K562 (cell line): ENCODE data around the gene HOXD4. TPM values are rescaled to one million over a fixed set of nuclear protein-coding genes. Genes with fewer than 3 reads are reported as not detected.

ENCODE experiments used
- ATAC-seq: fragments of 200-7000 bp; cut with Tn5 transposase; 3 replicates; pipeline ENCODE4 v1.9.1; 2020; ENCODE audit warnings: moderate library complexity
- BruUV-seq: library from RNA; stranded (reverse); fragments of 400-500 nt; replicated peaks from 2 replicates; lab custom pipeline; 2021; lab: Mats Ljungman, UMichigan
- CTCF ChIA-PET: fragments of 300-600 bp; formaldehyde crosslinking; extraction: SDS; loops from one replicate; lab custom pipeline; 2021; ENCODE audit warnings: low intra/inter-chr PET ratio; lab: Yijun Ruan, JAX
- POLR2A ChIA-PET: fragments of 300-600, 350-650 bp; sonication (Branson Sonifier 250); formaldehyde crosslinking; extraction: SDS; loops from one replicate; lab custom pipeline; 2021; ENCODE audit warnings: antibody characterized with exemption, inconsistent platforms; lab: Yijun Ruan, JAX
- DNase-seq, 4 experiments: peaks; one replicate each; pipeline versions ENCODE4 v3.0.0 to v3.0.0-alpha.2; 2011 to 2018; ENCODE audit warnings: low spot score in 3 of 4, mixed read lengths in 3 of 4; ENCODE audit errors: extremely low read depth in 1 of 4
- FAIRE-seq: peaks from 2 replicates; lab custom pipeline; 2011; peaks lifted over from hg19 to GRCh38; lab: Jason Lieb, UNC
- H2AFZ ChIP-seq: 2 replicates; pipeline ENCODE4 v1.6.0; 2011; ENCODE audit warnings: low read depth, low read length, control low read depth, inconsistent platforms
- H3K27ac ChIP-seq: fragments of 200-600 bp; 3 replicates; pipeline ENCODE4 v1.8.0; 2011; ENCODE audit warnings: low read depth, mild to moderate bottlenecking, control low read depth, inconsistent platforms, low read length, moderate library complexity, mixed read lengths; ENCODE audit errors: extremely low read depth
- H3K27me3 ChIP-seq, 2 experiments: fragments of 300-600 bp in 1 of 2; 2 replicates in 1 of 2; 3 replicates in 1 of 2; pipeline versions ENCODE4 v1.6.0 to v1.8.0; 2011; ENCODE audit warnings: inconsistent platforms in 2 of 2, low read length in 2 of 2, mild to moderate bottlenecking in 1 of 2, mixed read lengths in 1 of 2, moderate library complexity in 1 of 2; ENCODE audit not compliant: control insufficient read depth in 2 of 2, insufficient read depth in 2 of 2
- H3K36me3 ChIP-seq: fragments of 300-600 bp; 3 replicates; pipeline ENCODE4 v1.8.0; 2011; ENCODE audit warnings: mild to moderate bottlenecking, low read length, inconsistent platforms; ENCODE audit not compliant: control insufficient read depth, insufficient read depth
- H3K4me1 ChIP-seq, 2 experiments: fragments of 200-600 bp in 1 of 2; replicated peaks in 1 of 2; 2 replicates in 1 of 2; 3 replicates in 1 of 2; pipeline versions ENCODE4 v1.5.1 to v1.8.0; 2011; ENCODE audit warnings: inconsistent platforms in 2 of 2, low read length in 2 of 2, mild to moderate bottlenecking in 1 of 2, mixed read lengths in 1 of 2, moderate library complexity in 1 of 2; ENCODE audit not compliant: control insufficient read depth in 2 of 2, insufficient read depth in 2 of 2
- H3K4me2 ChIP-seq: 2 replicates; pipeline ENCODE4 v1.6.1; 2011; ENCODE audit warnings: low read length, control low read depth, inconsistent platforms, mixed read lengths; ENCODE audit not compliant: insufficient read depth
- H3K4me3 ChIP-seq: fragments of 200-600 bp; sonication (generic), shearing (Covaris generic); 2 replicates; pipeline ENCODE4 v1.5.1; 2016; ENCODE audit warnings: control low read depth, inconsistent platforms
- H3K79me2 ChIP-seq: fragments of 200-600 bp; 3 replicates; pipeline ENCODE4 v1.8.0; 2011; ENCODE audit warnings: low read length, inconsistent platforms; ENCODE audit not compliant: control insufficient read depth, insufficient read depth
- H3K9ac ChIP-seq, 2 experiments: 2 replicates each; pipeline versions ENCODE4 v1.6.0 to v1.6.1; 2011; ENCODE audit warnings: low read depth in 2 of 2, low read length in 2 of 2, control low read depth in 1 of 2, inconsistent platforms in 1 of 2, mild to moderate bottlenecking in 1 of 2, mixed read lengths in 1 of 2; ENCODE audit not compliant: insufficient read depth in 1 of 2
- H3K9me1 ChIP-seq: one replicate; pipeline ENCODE4 v1.6.0; 2011; ENCODE audit warnings: inconsistent platforms, mild to moderate bottlenecking, low read length, moderate library complexity; ENCODE audit not compliant: control insufficient read depth, insufficient read depth
- H3K9me3 ChIP-seq: replicated peaks from 2 replicates; pipeline ENCODE4 v1.5.1; 2011; ENCODE audit warnings: low read depth, low read length, inconsistent platforms; ENCODE audit not compliant: control insufficient read depth, insufficient read depth
- H4K20me1 ChIP-seq: replicated peaks from 2 replicates; pipeline ENCODE4 v1.6.1; 2011; ENCODE audit warnings: low read length, inconsistent platforms, mixed read lengths; ENCODE audit not compliant: control insufficient read depth, insufficient read depth
- GTF2A2 ChIP-seq: IDR thresholded peaks from 2 replicates; pipeline ENCODE4 v1.6.1; 2016; ENCODE audit warnings: mild to moderate bottlenecking, missing genetic modification characterization, missing compliant biosample characterization
- NRF1 ChIP-seq, 2 experiments: fragments of 450-650 bp; IDR thresholded peaks in 1 of 2; conservative IDR thresholded peaks in 1 of 2; 2 replicates each; pipeline ENCODE4 v1.6.1; 2014; ENCODE audit warnings: mild to moderate bottlenecking in 2 of 2
- PHF21A ChIP-seq: fragments of 450-650 bp; IDR thresholded peaks from 2 replicates; pipeline ENCODE4 v1.6.1; 2017; ENCODE audit warnings: low read depth, borderline replicate concordance
- POLR2AphosphoS5 ChIP-seq: IDR thresholded peaks from 2 replicates; pipeline ENCODE4 v1.6.1; 2011; ENCODE audit warnings: mild to moderate bottlenecking, low read depth, low read length, moderate library complexity; ENCODE audit not compliant: control insufficient read depth, insufficient read depth
- RBM25 ChIP-seq: fragments of 200-400 bp; formaldehyde crosslinking; IDR thresholded peaks from 2 replicates; pipeline ENCODE4 v1.6.1; 2018; ENCODE audit warnings: low read length, low read depth, moderate library complexity; ENCODE audit not compliant: severe bottlenecking
- SRSF1 ChIP-seq: fragments of 200-400 bp; formaldehyde crosslinking; IDR thresholded peaks from 2 replicates; pipeline ENCODE4 v1.6.1; 2017; ENCODE audit warnings: mild to moderate bottlenecking, low read depth, low read length, moderate library complexity
- TAF15 ChIP-seq: fragments of 200-400 bp; formaldehyde crosslinking; IDR thresholded peaks from 2 replicates; pipeline ENCODE4 v1.6.1; 2017; ENCODE audit warnings: mild to moderate bottlenecking, low read depth, low read length, moderate library complexity
- TGIF2 ChIP-seq: sonication (generic); formaldehyde crosslinking; IDR thresholded peaks from 2 replicates; pipeline ENCODE4 v1.8.1; 2022; ENCODE audit warnings: mild to moderate bottlenecking, missing genetic modification reagents, moderate library complexity
- ZNF740 ChIP-seq, 3 experiments: fragments of 200-800 bp in 1 of 3; sonication (Bioruptor generic) in 1 of 3; sonication (generic) in 1 of 3; formaldehyde crosslinking in 1 of 3; IDR thresholded peaks; 2 replicates each; pipeline versions ENCODE4 v1.6.1 to v1.8.0; 2016 to 2022; ENCODE audit warnings: mild to moderate bottlenecking in 2 of 3, missing compliant biosample characterization in 2 of 3, missing genetic modification characterization in 2 of 3, missing genetic modification reagents in 1 of 3
- WGBS: fragments of 100-300 bp; shearing (Covaris generic); methylation state at CpG from one replicate; pipeline ENCODE4 v1.1.6; 2016; ENCODE audit warnings: low coverage, mixed read lengths; ENCODE audit not compliant: insufficient coverage; ENCODE audit errors: missing lambda C conversion rate; 5-methylcytosine and 5-hydroxymethylcytosine counted together
- in situ Hi-C: fragments of 300-500 bp; cut with MboI; formaldehyde crosslinking; loops from 4 replicates; pipeline ENCODE4 v1.15.0; 2018; ENCODE audit warnings: inconsistent platforms, mixed read lengths
- intact Hi-C: fragments of 100-400 bp; cut with micrococcal nuclease; formaldehyde crosslinking; loops from 2 replicates; pipeline ENCODE4 v1.14.2; 2022
- polyA plus RNA-seq, 8 experiments: library from polyadenylated mRNA; depleted of rRNA in 4 of 8; stranded (reverse) in 5 of 8; unstranded in 3 of 8; fragments of >200 nt; fragmentation: Nextera tagmentation in 2 of 8; fragmentation: Illumina TruSeq in 1 of 8; extraction: Ambion mirVana in 2 of 8; extraction: Trizol in 1 of 8; gene quantifications; 2 replicates each; pipeline versions ENCODE4 v1.2.1 to v1.2.3, GENCODE V29; 2011 to 2014; ENCODE audit warnings: inconsistent platforms in 1 of 8, missing spikeins in 1 of 8
- total RNA-seq, 7 experiments: library from RNA; depleted of rRNA in 6 of 7; stranded (reverse); fragments of >200 nt in 6 of 7; fragmentation: Illumina TruSeq in 2 of 7; extraction: Trizol in 2 of 7; gene quantifications; 2 replicates each; pipeline versions ENCODE4 v1.2.1 to v1.2.3, GENCODE V29; 2011 to 2021; ENCODE audit warnings: low replicate concordance in 1 of 7
- TF ChIP-seq, protein P1 (sequence below): sonication (generic); formaldehyde crosslinking; IDR thresholded peaks from 2 replicates; pipeline ENCODE4 v1.5.0; 2020; ENCODE audit warnings: missing genetic modification reagents
- TF ChIP-seq, protein P2 (sequence below): sonication (generic); formaldehyde crosslinking; IDR thresholded peaks from 2 replicates; pipeline ENCODE4 v1.9.0; 2022; ENCODE audit warnings: mild to moderate bottlenecking, missing genetic modification reagents

The HOXD4 gene
- total and polyA plus RNA-seq, 9 of the 15 experiments (the other 6 are each of a cell fraction or from before 2014, with no cell fraction given): not detected

- ChIA-PET POLR2A (interaction anchor here (1.4 kb wide), 1 partner anchor 8 kb away, joined by 3 read pairs; no protein-coding TSS in a partner anchor), CTCF (no interaction called here)
- H3K9me1 ChIP-seq: no peaks in the 10 kb centered on the region
- DNase-seq: peak in 3 of 4 experiments; percentile 42 to 57 (median 53)
- H3K27me3 ChIP-seq: peaks cover 41 to 56% of the 10 kb centered on the region in 2 experiments
- H3K27ac ChIP-seq: no peak within 1 kb of the TSS
- no peak within 1 kb of the TSS; the same call in 1 of the 2 replicates for H3K4me2 ChIP-seq
- no peak within 1 kb of the TSS for H3K4me3 ChIP-seq
- H4K20me1 ChIP-seq: no peaks in the 10 kb centered on the region
- WGBS: 19% methylated on average over 57 of the region's 68 CpGs
- no peak for FAIRE-seq
- BruUV-seq: no TSS peak
- peaks cover 0 to 13% of the 10 kb centered on the region in 2 experiments; a peak in 2 of 5 replicates for H3K4me1 ChIP-seq
- ATAC-seq: peak; percentile 49; the same call in 2 of the 3 replicates
- H2AFZ ChIP-seq: no peak within 1 kb of the TSS
- TF ChIP-seq NRF1 (conservative IDR thresholded peaks at IDR 0.05 in 1 of 2, IDR thresholded peaks at IDR 0.05 in 1 of 2) (no peak), TGIF2 (no peak), POLR2AphosphoS5 (no peak), GTF2A2 (tag) (no peak), ZNF740 (CRISPR knock-in tag; IDR thresholded peaks at IDR 0.05) (0 out of 2 replicates have a peak, but pooled peaks have one; percentile 19), ZNF740 (tag; IDR thresholded peaks at IDR 0.05) (no peak), RBM25 (peak; percentile 27), TAF15 (no peak), PHF21A (no peak), SRSF1 (no peak)
- TF ChIP-seq, protein P1, sequence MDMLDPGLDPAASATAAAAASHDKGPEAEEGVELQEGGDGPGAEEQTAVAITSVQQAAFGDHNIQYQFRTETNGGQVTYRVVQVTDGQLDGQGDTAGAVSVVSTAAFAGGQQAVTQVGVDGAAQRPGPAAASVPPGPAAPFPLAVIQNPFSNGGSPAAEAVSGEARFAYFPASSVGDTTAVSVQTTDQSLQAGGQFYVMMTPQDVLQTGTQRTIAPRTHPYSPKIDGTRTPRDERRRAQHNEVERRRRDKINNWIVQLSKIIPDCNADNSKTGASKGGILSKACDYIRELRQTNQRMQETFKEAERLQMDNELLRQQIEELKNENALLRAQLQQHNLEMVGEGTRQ: peak; percentile 58
- TF ChIP-seq, protein P2, sequence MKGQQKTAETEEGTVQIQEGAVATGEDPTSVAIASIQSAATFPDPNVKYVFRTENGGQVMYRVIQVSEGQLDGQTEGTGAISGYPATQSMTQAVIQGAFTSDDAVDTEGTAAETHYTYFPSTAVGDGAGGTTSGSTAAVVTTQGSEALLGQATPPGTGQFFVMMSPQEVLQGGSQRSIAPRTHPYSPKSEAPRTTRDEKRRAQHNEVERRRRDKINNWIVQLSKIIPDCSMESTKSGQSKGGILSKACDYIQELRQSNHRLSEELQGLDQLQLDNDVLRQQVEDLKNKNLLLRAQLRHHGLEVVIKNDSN (CRISPR knock-in tag): peak; percentile 63
- no peaks in the 10 kb centered on the region for H3K36me3 ChIP-seq
- no peak within 1 kb of the TSS; a peak in 1 of 4 replicates for H3K9ac ChIP-seq
- H3K79me2 ChIP-seq: no peaks in the 10 kb centered on the region
- H3K9me3 ChIP-seq: no peaks in the 10 kb centered on the region
- intact Hi-C loops: no loop called here
- in situ Hi-C loops: no loop called here
These were observed 36.8 kb downstream of the HOXD4 start, which contains the start of gene HOXD1 for GRCh38 chr2:176187899-176188773. HOXD1 (plus strand) TSS chr2:176188668; CDS start chr2:176188802, 134 bp downstream.
